HG03442 (cell line): ENCODE measurements around the gene CD300H.
"Not testable (repeated sequence)": the region's sequence is repeated elsewhere in the genome, so short reads cannot be mapped to it uniquely, and the experiment has no call there.

Source experiments
- ATAC-seq: cut with Tn5 transposase; IDR thresholded peaks from one replicate; pipeline ENCODE4 v1.9.1; 2021; ENCODE audit warnings: mild to moderate bottlenecking, moderate library complexity; ENCODE audit not compliant: unreplicated experiment

The CD300H gene

DNA sequence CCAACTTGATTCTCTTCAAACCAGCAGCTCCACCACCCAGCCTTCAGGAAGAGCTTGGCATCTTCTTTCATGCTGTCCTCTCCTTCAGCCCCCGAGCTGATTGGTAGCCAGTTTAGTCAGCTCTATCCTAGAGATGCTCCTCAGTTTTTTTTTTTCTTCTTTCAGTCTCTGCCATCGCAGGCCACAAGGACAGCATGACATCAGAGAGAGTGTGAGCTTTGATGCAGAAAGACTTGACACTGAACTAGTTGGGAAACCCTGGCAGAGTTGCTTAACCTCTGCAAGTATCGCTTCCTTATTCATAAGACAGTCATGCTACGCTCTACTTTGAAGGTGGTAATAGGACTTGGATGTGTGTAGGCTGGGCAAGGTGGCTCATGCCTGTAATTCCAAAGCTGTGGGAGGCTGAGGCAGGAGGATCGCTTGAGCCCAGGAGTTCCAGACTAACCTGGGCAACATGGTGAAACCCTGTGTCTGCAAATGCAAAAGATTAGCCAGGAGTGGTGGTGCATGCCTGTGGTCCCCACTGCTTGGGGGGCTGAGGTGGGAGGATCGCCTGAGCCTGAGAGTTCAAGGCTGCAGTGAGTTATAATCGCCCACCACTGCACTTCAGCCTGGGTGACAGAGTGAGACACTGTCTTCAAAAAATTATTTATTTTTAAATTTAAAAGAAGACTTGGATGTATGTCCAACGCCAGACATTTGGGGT, 38.7 kb downstream of the CD300H start:
- ATAC-seq = peak; percentile 77

DNA sequence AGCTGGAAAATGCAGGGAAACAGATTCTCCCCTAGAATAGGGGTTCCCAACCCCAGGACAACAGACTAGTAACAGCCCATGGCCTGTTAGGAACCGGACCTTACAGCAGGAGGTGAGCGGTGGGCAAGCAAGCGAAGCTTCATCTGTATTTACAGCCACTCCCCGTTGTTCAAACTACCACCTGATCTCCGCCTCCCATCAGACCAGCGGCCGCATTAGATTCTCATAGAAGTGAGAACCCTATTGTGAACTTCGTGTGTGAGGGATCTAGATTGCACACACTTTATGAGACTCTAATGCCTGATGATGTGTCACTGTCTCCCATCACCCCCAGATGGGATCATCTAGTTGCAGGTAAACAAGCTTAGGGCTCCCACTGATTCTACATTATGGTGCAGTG, 39.6 kb downstream of the CD300H start:
- ATAC-seq = no peak

DNA sequence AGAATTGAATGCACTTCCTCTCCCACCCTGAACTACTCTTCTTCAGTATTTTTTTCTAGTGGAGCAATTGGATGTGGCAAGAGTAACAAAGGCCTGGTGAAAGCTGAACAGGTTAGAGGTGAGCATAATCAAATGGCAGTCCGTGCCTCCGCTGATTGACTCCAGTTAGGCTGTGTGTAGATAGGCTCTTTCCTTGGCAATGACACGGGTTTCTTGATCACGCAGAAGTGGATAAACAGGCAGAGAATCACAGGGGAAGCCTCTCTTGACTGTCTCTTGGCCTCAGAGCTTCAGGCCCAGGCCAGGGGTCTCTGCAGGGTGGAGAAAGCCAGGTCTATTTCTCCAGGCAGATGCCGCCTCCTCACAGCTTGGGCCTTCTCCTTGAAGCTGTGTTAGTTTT, 40.2 kb downstream of the CD300H start:
- no peak for ATAC-seq

DNA sequence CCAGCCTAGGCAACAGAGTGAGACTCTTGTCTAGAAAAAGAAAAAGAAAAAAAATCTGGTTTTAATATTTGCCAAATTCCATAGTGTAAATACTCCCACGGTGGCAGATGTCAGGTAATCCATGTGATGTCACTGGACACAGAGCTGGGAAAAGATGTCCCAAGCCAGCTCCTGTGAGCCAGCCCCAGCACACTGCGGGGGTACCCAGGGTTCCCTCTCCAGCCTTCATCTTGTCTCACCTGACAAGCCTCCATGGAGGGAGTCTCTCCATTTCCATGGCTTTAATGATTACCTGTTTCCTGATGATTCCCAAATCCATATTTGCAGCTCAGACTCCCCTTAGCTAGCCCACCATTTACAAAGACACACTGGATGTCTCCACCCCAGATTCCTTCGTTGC, 40.6 kb downstream of the CD300H start:
- ATAC-seq = no peak

DNA sequence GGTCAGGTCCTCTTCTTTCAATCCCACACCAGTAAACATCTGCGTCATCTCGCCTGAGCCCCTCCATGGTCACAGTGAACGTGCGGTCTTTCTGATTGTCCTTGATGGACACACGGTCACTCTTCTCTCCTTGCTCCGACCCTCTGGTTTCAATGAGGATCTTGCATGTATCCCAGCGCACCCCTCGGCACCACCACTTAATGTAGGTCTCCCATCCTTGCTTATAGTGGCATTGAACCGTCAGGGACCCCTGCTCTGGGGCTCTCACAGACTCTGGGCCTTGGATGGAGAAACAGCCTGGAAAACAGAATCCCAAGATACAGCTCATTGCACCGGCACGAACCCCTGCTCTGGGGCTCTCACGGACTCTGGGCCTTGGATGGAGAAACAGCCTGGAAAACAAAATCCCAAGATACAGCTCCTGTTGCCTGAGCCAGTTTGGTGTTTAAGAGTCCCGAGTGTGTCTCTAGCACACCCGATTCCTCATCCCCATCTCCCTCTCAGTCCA, 41.5 kb downstream of the CD300H start:
- ATAC-seq = no peak

DNA sequence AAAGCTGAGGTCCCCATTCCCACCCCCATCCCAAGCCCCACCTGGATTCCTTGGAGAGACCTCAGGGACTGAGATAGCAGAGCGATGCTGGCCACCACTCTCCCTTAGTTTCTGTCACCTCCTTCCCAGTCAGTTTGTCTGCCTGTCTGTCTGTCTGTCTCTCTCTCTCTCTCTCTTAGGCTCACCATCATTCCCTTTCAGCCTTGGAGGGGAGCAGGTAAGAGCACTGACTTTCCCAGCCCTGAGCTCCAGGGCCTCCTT, 41.9 kb downstream of the CD300H start:
- ATAC-seq = no peak

DNA sequence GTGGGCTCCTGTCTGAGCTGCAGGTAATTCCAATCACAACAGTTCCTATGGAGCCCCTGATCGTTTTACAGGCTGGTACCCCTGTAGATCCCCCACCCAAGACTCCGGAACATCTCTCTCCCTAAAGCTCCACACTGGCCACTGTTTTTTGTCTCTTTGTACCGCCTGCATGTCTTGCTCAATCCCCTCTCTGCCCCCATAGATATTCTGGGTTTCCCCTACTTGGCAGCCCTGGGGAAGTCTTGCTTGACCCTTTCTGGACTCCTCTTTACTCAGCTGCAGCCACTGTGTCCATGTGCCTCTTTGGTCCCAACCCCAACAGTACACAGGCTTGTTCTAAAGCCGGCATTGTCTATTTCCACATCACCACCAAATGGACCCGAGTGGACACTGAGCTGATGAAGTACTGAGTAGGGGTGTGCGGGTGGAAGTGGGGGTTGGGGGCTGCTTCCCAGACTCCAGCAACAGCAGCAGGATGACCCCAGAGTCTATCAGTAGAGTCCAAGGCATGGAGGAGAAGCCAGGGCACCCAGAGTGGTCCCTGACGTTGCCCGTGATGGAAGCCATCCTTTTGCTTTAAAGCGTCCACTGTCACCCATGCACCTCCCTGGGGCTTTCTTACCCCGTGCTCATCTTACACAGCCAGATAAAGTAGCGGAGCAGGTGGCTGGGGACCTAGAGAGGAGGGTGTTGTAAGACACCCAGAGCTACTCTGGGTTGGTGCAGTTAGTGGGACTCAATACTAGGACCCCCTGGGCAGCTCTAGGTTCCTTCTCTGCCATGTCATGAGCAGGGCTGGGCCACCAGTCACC, 42.5 kb downstream of the CD300H start:
- ATAC-seq = no peak

DNA sequence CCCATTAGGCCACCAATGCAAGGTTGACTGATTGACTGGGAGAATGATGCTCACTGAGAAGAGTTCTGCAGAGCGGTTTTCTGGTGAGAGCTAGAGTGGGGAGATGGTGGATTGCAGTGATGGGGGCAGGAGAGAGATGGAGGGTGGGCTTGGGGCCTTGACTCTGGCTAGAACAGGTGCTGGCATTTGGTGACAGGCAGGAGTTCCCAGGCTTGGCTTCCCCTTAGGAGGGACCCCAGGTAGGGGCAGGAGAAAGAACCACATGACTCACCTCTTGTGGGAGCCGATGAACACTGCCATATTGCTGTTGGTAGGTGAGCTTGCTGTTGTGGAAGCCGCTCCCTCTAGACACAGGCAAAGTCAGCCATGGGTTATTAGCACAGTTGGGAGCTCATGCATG, 44.0 kb downstream of the CD300H start:
- ATAC-seq = no peak

DNA sequence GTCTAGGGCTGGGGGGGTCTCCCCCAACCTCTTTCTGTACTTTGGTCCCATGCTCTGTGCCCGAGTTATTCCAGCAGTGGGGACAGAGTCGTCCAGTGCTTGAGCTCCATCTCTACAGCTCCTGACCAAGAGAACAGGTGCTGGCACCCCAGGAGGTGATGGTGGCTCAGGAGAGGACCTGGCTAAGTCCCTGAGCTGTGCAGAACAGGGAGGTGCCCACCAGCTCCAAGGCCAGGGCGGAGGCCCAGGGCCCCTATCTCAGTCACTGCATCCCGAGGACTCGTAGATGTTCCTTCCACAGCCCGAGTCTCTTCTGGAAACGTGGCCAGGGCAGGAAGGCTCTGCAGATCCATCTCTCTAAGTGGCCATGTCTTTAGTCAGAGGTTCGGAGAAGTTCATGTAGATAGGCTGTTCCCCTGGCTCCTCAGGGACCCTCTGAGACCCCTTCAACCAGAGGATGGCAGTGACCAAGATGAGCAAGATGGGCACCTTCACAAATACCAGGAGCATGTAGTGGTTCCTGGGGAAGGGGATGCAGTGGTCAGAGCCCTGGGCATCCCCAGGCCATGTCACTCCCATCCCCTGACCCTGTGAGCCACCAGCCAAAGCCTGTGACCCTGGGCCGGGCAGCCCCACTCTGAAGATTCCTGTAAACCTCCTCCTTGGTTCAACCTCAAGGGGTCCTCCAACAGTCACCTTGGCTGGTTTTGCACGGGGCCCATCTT, 44.8 kb downstream of the CD300H start:
- no peak for ATAC-seq

DNA sequence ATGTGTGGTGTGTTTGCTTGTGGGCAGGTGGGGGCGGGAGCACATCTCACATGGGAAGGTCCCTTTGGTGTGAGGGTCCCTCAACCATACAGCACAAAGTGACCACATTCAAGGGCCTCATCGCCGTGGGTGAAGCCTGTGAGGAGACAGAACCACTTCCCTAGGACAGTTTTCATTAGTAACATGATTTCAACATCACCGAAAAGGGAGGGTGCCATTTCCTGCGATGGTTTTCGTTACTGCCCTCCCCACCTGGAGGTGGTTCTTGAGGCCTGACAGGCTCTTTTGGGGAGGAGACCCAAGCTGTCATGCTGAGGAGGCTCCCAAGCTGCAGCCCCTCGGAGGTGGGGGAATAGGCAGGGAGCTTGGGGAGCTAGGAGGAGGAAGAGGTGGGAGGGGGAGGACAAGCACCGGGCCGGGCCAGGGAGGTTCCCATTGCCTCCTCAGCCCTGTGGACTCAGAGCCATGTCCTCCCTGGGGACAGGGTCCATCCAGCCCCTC, 45.6 kb downstream of the CD300H start:
- ATAC-seq = no peak

DNA sequence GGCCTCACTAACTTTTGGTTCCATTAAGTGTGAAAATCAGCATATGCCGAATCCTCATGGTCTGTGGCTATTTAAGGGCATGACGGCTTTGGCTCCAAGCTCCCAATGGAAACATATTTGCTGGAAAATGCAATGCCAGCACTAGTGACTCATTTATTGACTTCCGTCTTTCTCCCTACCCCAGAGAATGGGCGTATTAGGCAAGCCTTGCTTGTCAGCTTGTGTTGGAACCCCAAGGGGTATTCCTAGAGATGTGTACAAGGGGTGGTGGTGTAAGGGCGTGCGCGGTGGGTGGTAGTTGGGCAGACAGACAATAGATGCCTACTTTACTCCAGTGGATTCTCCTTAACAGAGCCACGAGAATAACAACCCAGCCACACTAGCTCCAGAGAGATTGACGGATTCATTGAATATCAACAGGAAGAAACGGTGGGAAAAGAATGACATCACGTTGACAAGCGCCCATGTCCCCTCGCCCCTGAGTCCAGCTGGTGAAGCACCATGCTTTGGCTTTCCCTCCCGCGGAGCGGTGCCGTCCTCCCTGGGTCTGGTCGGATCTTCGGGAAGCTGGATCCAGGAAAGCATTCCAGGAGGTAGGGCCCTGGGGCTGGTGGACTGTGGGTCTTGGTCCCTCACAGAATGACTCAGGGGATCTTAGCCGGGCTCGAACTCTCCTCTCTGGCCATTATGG, 46.4 kb downstream of the CD300H start:
- ATAC-seq = no peak

DNA sequence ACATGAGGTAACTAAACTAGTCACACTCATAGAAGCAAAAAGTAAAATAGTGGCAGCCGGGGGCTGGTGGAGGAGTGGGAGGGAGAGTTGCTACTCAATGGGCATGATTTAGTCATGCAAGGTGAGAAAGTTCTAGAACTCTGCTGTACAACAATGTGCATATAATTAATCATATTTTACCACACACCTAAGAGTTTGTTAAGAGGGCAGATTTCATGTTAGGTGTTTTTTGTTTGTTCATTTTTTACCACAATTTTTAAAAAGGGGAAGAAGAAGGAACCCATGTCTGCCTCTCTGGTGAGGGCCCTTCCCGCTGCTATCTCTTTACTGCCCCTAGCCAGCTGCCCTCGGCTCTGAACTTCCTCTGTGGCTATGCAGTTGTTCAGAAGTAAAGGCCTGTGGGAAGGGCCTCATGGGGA, 47.3 kb downstream of the CD300H start:
- no peak for ATAC-seq

DNA sequence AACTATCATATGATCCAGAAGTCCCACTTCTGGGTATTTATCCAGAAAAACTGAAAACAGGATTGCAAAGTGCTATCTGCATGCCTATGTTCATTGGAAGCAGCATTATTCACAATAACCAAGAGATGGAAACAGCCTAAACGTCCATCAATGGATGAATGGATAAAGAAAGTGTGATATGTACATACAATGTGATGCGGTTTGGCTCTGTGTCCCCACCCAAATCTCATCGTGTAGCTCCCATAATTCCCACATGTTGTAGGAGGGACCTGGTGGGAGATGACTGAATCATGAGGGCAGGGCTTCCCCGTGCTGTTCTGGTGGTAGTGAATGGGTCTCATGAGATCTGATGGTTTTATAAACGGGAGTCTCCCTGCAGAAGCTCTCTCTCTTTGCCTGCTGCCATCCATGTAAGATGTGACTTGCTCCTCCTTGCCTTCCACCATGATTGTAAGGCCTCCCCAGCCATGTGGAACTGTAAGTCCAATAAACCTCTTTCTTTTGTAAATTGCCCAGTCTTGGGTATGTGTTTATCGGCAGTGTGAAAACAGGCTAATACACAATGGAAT, 48.8 kb downstream of the CD300H start:
- ATAC-seq = not testable (repeated sequence)

DNA sequence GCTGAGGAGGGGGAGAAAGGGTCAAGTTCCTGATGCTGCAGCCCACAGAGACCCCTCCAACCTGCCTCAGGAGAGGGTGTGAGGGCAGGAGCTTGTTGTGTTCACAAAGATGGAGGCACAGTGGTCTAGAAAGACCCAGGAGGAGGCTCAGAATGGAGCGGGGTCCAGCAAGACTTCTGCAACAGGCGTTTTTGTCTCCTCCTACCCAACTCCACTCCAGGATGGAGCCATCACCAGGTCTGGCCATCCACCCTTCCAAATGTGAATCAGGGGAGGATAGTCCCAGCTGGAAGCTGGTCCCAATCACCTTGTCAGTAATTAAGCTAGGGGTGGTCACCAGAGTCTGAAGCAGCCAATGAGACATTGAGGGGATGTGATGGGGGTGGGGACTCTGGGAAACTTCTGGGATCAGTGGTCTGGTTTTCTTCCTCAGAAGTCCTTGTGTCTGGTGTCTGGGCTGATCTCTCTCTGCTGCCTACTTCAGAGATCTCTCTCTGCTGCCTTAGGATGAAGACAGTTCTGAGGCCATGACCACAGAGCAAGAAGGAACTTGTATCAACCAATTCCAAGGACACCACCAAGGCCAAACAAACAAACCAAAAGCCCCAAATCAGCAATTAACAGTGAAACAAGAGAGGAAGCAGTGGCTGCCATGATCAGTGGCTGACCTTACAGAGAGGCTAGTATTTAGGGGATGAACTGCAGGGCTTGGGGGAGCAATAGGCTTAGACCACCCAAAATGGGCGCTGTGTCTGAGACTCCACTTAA, 50.6 kb downstream of the CD300H start:
- ATAC-seq = no peak

DNA sequence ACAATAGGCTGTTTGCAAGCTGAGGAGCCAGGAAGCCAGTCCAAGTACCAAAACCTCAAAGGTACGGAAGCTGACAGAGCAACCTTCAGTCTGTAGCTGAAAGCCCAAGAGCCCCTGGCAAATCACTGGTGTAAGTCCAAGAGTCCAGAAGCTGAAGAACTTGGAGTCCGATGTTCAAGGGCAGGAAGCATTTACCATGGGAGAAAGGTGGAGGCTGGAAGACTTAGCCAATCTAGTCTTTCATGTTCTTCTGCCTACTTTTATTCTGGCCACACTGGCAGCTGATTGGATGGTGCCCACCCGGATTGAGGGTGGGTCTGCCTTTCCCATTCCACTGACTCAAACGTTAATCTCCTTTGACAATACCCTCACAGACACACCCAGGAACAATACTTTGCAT, 51.4 kb downstream of the CD300H start:
- no peak for ATAC-seq

DNA sequence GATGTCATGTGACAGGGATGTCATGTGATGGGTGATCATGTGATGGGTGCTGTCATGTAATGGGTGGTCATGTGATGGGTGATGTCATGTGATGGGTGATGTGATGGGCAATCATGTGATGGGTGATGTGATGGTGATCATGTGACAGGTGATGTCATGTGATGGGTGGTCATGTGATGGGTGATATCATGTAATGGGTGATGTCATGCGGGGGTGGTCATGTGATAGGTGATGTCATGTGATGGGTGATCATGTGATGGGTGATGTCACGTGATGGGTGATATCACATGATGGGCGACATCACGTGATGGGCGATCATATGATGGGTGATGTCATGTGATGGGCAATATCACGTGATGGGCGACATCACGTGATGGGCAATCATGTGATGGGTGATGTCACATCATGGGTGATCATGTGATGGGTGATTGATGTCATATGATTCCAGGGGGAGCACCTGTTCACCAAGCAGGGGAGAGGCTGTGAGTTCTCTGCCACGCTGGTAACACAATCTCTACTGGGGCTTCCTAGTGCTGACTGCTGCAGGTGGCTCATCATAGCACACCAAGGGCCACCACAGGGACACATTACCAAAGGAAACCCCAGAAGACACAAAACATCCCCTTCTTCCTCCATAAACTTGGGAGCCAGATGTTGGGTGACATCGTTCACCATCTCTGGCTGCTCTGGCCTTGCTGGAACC, 52.5 kb downstream of the CD300H start:
- ATAC-seq = no peak

DNA sequence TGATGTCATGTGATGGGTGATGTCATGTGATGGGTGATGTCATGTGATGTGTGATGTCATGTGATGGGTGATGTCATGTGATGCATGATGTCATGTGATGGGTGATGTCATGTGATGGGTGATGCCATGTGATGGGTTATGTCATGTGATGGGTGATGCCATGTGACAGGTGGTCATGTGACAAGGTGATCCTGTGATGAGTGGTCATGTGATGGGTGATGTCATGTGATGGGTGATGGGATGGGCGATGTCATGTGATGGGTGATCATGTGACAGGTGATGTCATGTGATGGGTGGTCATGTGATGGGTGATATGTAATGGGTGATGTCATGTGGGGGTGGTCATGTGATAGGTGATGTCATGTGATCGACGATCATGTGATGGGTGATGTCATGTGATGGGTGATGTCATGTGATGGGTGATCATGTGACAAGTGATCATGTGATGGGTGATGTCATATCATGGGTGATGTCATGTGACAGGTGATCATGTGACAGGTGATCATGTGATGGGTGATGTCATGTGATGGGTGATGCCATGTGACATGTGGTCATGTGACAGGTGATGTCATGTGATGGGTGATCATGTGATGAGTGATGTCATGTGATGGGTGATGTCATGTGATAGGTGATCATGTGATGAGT, 53.2 kb downstream of the CD300H start:
- ATAC-seq = no peak

DNA sequence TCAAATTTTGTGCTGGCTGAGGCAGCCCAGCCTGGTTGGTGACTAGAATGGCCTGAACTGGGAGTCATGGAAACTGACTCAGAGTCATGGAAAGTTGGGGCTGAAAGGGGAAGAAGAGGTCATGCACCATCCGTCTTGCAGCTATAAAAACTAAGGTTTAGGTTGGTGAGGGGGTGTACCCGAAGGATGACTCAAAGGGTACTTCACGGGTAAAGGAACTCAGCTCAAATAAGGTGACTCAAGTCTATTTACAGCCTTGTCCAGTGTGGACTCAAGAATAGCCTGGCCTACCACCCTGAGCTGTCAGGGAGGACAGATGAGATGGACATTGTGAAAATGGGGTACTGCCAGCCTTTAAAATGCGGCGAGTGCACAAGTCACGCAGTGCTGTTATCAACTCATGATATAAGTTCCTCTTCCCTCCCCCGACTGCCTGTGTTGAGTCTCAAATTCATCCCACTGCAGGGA, 54.7 kb downstream of the CD300H start:
- ATAC-seq = peak; percentile 67

DNA sequence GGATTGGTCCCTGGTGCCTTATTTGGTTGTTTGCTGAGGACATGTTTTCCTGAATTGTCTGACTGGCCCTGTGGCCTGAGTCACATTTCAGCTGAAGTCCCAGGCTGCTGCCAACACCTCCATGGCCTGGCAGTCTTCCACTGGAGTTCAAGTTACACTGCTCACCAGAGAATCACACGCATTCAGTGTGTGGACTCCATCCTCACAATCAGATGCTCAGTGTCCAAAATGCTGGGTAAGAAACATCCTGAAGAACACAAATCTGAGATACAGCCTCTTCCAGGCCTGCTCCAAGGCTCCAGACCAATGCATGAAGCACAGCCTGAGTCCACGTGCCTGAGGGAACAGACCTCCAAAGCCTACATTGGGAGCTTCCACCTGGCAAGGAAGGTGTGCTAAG, 55.3 kb downstream of the CD300H start:
- ATAC-seq = no peak
